Activated CD4-positive, CD25-positive, alpha-beta regulatory T cell treated with anti-CD3 and anti-CD28 coated beads, Interleukin-2, amount 50 U/mL, for 24 hours (primary cell): ENCODE data around the gene SEMA6B.

Experiments
- ATAC-seq, 2 donors: fragments of 150-1000 bp; cut with Tn5 transposase; one replicate each; pipeline ENCODE4 v1.10.0; 2021; ENCODE audit warnings: mild to moderate bottlenecking in 1 of 2, moderate library complexity in 1 of 2

The SEMA6B gene

GRCh38 chr19:4586691-4587090, 27.2 kb upstream of the SEMA6B start:
- ATAC-seq, result no peak

- no peak for ATAC-seq
Measured at GRCh38 chr19:4586245-4586644, 26.8 kb upstream of the SEMA6B start.

- no peak for ATAC-seq
Measured at GRCh38 chr19:4585556-4585955, 26.1 kb upstream of the SEMA6B start.

GRCh38 chr19:4584670-4585460, 25.4 kb upstream of the SEMA6B start:
- ATAC-seq, result no peak

GRCh38 chr19:4583961-4584669, 24.6 kb upstream of the SEMA6B start:
- ATAC-seq, result no peak

- no peak for ATAC-seq
Measured at GRCh38 chr19:4582980-4583842, 23.7 kb upstream of the SEMA6B start.

- peak in 1 of 2 donors; percentile 17 for ATAC-seq
Measured at GRCh38 chr19:4581666-4582553, 22.4 kb upstream of the SEMA6B start.

- ATAC-seq, result no peak
Measured at GRCh38 chr19:4580961-4581665, 21.6 kb upstream of the SEMA6B start.

- no peak for ATAC-seq
Measured at GRCh38 chr19:4580021-4580901, 20.8 kb upstream of the SEMA6B start.

- ATAC-seq, result no peak
Measured at GRCh38 chr19:4579389-4579788, 19.9 kb upstream of the SEMA6B start.

GRCh38 chr19:4578552-4579248, 19.2 kb upstream of the SEMA6B start:
- no peak for ATAC-seq

- no peak for ATAC-seq
Measured at GRCh38 chr19:4577020-4577782, 17.7 kb upstream of the SEMA6B start.

GRCh38 chr19:4576016-4576933, 16.8 kb upstream of the SEMA6B start:
- no peak for ATAC-seq

GRCh38 chr19:4575267-4576015, 16.0 kb upstream of the SEMA6B start:
- no peak for ATAC-seq

- no peak for ATAC-seq
Measured at GRCh38 chr19:4573682-4574081, 14.2 kb upstream of the SEMA6B start.

GRCh38 chr19:4571305-4571917, 11.9 kb upstream of the SEMA6B start:
- ATAC-seq, result no peak

GRCh38 chr19:4570916-4571304, 11.4 kb upstream of the SEMA6B start:
- no peak for ATAC-seq
